ENCODE data around the gene PIAS1. TPM values are rescaled to one million over a fixed set of nuclear protein-coding genes. Genes with fewer than 3 reads are reported as not detected.

Gene PIAS1
- total and polyA plus RNA-seq, 3 donors from 2014 or later: 57.2 to 87.6 (median 60.5) TPM

- Histone ChIP-seq H3K4me3 (no peak overlapping the region), H3K27me3 (no peaks in the 10 kb centered on the region), H3K9me3 (no peaks in the 10 kb centered on the region), H3K4me1 (peaks cover 8% of the 10 kb centered on the region), H3K27ac (no peak overlapping the region), H3K36me3 (ENCODE audit: low read depth, missing control alignments) (no peaks in the 10 kb centered on the region)
- no peak for DNase-seq
- WGBS, 2 donors: 81 to 92% methylated on average over 6 of the region's 6 CpGs
- TF ChIP-seq CTCF (IDR thresholded peaks at IDR 0.05) (no peak), POLR2A (IDR thresholded peaks at IDR 0.05) (no peak)
- intact Hi-C loops (cut with DNase I; ENCODE audit: low total_unique reads): no loop called here
These were observed 160.7 kb downstream of the PIAS1 start for GRCh38 chr15:68214838-68215254.

GRCh38 chr15:68217341-68217740 is 163.2 kb downstream of the PIAS1 start:
- no peaks in the 10 kb centered on the region for H3K9me3 ChIP-seq
- no peak for DNase-seq
- WGBS, 2 donors: 87 to 89% methylated on average over 4 of the region's 4 CpGs
- no peaks in the 10 kb centered on the region for H3K27me3 ChIP-seq
- H3K36me3 ChIP-seq (ENCODE audit: low read depth, missing control alignments): no peaks in the 10 kb centered on the region
- intact Hi-C loops (cut with DNase I; ENCODE audit: low total_unique reads): no loop called here
- H3K4me1 ChIP-seq: no peaks in the 10 kb centered on the region
- no peak overlapping the region for H3K27ac ChIP-seq
- no peak overlapping the region for H3K4me3 ChIP-seq
- TF ChIP-seq CTCF (IDR thresholded peaks at IDR 0.05): no peak
- no peak for TF ChIP-seq POLR2A (IDR thresholded peaks at IDR 0.05)

- Histone ChIP-seq H3K9me3 (no peaks in the 10 kb centered on the region), H3K27ac (no peak overlapping the region), H3K4me1 (no peaks in the 10 kb centered on the region), H3K4me3 (no peak overlapping the region), H3K36me3 (ENCODE audit: low read depth, missing control alignments) (no peaks in the 10 kb centered on the region), H3K27me3 (no peaks in the 10 kb centered on the region)
- WGBS, 2 donors: 89 to 93% methylated on average over 8 of the region's 8 CpGs
- TF ChIP-seq POLR2A (IDR thresholded peaks at IDR 0.05) (no peak), CTCF (IDR thresholded peaks at IDR 0.05) (no peak)
- no peak for DNase-seq
- intact Hi-C loops (cut with DNase I; ENCODE audit: low total_unique reads): no loop called here
These were observed 164.2 kb downstream of the PIAS1 start for GRCh38 chr15:68218331-68218730.

- Histone ChIP-seq H3K9me3 (no peaks in the 10 kb centered on the region), H3K27me3 (no peaks in the 10 kb centered on the region), H3K36me3 (ENCODE audit: low read depth, missing control alignments) (no peaks in the 10 kb centered on the region), H3K4me1 (no peaks in the 10 kb centered on the region), H3K4me3 (no peak overlapping the region), H3K27ac (no peak overlapping the region)
- TF ChIP-seq POLR2A (IDR thresholded peaks at IDR 0.05): no peak
- TF ChIP-seq CTCF (IDR thresholded peaks at IDR 0.05): no peak
- no peak for DNase-seq
- WGBS, 2 donors: 88% methylated on average over 9 of the region's 9 CpGs
- intact Hi-C loops (cut with DNase I; ENCODE audit: low total_unique reads): no loop called here
These were observed 165.0 kb downstream of the PIAS1 start for GRCh38 chr15:68218847-68219798.
